PC-3 (cell line): ENCODE results near the gene HSFX2. TPM values are rescaled to one million over a fixed set of nuclear protein-coding genes. Genes with fewer than 3 reads are reported as not detected.
"Not testable (repeated sequence)": the region's sequence is repeated elsewhere in the genome, so short reads cannot be mapped to it uniquely, and the experiment has no call there.

ENCODE experiments used
- ATAC-seq: fragments of 200-7000 bp; cut with Tn5 transposase; 2 replicates; pipeline ENCODE4 v1.9.1; 2020; ENCODE audit warnings: mild to moderate bottlenecking, moderate library complexity
- Bru-seq: library from RNA; stranded (reverse); fragments of 400-500 nt; gene quantifications from one replicate; lab custom pipeline; 2021; lab: Mats Ljungman, UMichigan
- BruChase-seq, 2 experiments: library from RNA; stranded (reverse); fragments of 400-500 nt; gene quantifications; one replicate each; lab custom pipeline; 2021; lab: Mats Ljungman, UMichigan
- BruUV-seq: library from RNA; stranded (reverse); fragments of 400-500 nt; replicated peaks from 2 replicates; lab custom pipeline; 2021; lab: Mats Ljungman, UMichigan
- CTCF ChIA-PET: fragments of 300-600 bp; sonication (Branson Sonifier 250); formaldehyde crosslinking; loops from one replicate; lab custom pipeline; 2022; ENCODE audit warnings: antibody characterized with exemption; lab: Charles Lee
- POLR2A ChIA-PET: fragments of 300-600 bp; sonication (Branson Sonifier 250); formaldehyde crosslinking; loops from one replicate; lab custom pipeline; 2022; ENCODE audit warnings: antibody characterized with exemption; ENCODE audit not compliant: unreplicated experiment; lab: Charles Lee
- DNase-seq: peaks from one replicate; pipeline ENCODE4 v3.0.0-alpha.2; 2015
- H2AFZ ChIP-seq: fragments of 300-600 bp; sonication (generic); 2 replicates; pipeline ENCODE4 v1.6.0; 2016; ENCODE audit warnings: antibody characterized with exemption, low read length
- H3F3A ChIP-seq: fragments of 300-600 bp; sonication (generic); one replicate; pipeline ENCODE4 v1.6.0; 2017; ENCODE audit warnings: antibody characterized with exemption, low read length, control low read depth, mild to moderate bottlenecking; ENCODE audit not compliant: unreplicated experiment
- H3K27ac ChIP-seq: fragments of 300-600 bp; sonication (generic); 2 replicates; pipeline ENCODE4 v1.5.1; 2016; ENCODE audit warnings: mild to moderate bottlenecking, low read length
- H3K27me3 ChIP-seq: fragments of 300-600 bp; sonication (generic); 2 replicates; pipeline ENCODE4 v1.6.1; 2016; ENCODE audit warnings: low read length, mixed read lengths
- H3K36me3 ChIP-seq: fragments of 300-600 bp; sonication (generic); 2 replicates; pipeline ENCODE4 v1.6.1; 2016; ENCODE audit warnings: low read depth, mixed run types, low read length, mixed read lengths
- H3K4me1 ChIP-seq: fragments of 300-600 bp; sonication (generic); 2 replicates; pipeline ENCODE4 v1.5.1; 2016; ENCODE audit warnings: low read length; ENCODE audit not compliant: insufficient read depth
- H3K4me2 ChIP-seq: fragments of 300-600 bp; sonication (generic); 2 replicates; pipeline ENCODE4 v1.6.0; 2016; ENCODE audit warnings: low read length
- H3K4me3 ChIP-seq: fragments of 300-600 bp; sonication (generic); 2 replicates; pipeline ENCODE4 v1.5.1; 2016; ENCODE audit warnings: mild to moderate bottlenecking, low read length, mixed read lengths
- H3K79me2 ChIP-seq: fragments of 300-600 bp; sonication (generic); 2 replicates; pipeline ENCODE4 v1.6.1; 2017; ENCODE audit warnings: low read length, mixed read lengths
- H3K9ac ChIP-seq: fragments of 300-600 bp; sonication (generic); 2 replicates; pipeline ENCODE4 v1.6.0; 2016; ENCODE audit warnings: mild to moderate bottlenecking, low read length
- H3K9me2 ChIP-seq: fragments of 300-600 bp; sonication (generic); replicated peaks from 2 replicates; pipeline ENCODE4 v1.6.1; 2016; ENCODE audit warnings: mixed run types, low read length, mixed read lengths
- H3K9me3 ChIP-seq: fragments of 300-600 bp; sonication (generic); 2 replicates; pipeline ENCODE4 v1.6.1; 2016; ENCODE audit warnings: low read length, mixed read lengths
- H4K20me1 ChIP-seq: fragments of 300-600 bp; sonication (generic); 2 replicates; pipeline ENCODE4 v1.6.1; 2016; ENCODE audit warnings: low read length, mixed read lengths
- EZH2 ChIP-seq: fragments of 300-600 bp; sonication (generic); IDR thresholded peaks from one replicate; pipeline ENCODE4 v1.6.1; 2017; ENCODE audit warnings: antibody characterized with exemption, mild to moderate bottlenecking, low read length; ENCODE audit not compliant: unreplicated experiment
- EZH2phosphoT487 ChIP-seq: fragments of 300-600 bp; sonication (generic); IDR thresholded peaks from 2 replicates; pipeline ENCODE4 v1.6.1; 2018; ENCODE audit warnings: mild to moderate bottlenecking, antibody characterized with exemption, low read length, borderline replicate concordance
- intact Hi-C: fragments of 100-400 bp; cut with micrococcal nuclease; formaldehyde crosslinking; loops from 2 replicates; pipeline ENCODE4 v1.9.0; 2023
- long read RNA-seq: library from polyadenylated mRNA; unstranded; transcript quantifications from one replicate; pipeline ENCODE4 v2.0.0, GENCODE V29; 2021; ENCODE audit not compliant: unreplicated experiment
- total RNA-seq: library from RNA; depleted of rRNA; stranded (reverse); fragments of >200 nt; gene quantifications from 2 replicates; pipeline ENCODE4 v1.2.3, GENCODE V29; 2014; rRNA removed
- TF ChIP-seq, protein P1 (sequence below): fragments of 300-600 bp; sonication (generic); conservative IDR thresholded peaks from 2 replicates; pipeline ENCODE4 v1.5.1; 2017; ENCODE audit warnings: antibody characterized with exemption, low read depth, mild to moderate bottlenecking, low read length

Gene HSFX2, protein sequence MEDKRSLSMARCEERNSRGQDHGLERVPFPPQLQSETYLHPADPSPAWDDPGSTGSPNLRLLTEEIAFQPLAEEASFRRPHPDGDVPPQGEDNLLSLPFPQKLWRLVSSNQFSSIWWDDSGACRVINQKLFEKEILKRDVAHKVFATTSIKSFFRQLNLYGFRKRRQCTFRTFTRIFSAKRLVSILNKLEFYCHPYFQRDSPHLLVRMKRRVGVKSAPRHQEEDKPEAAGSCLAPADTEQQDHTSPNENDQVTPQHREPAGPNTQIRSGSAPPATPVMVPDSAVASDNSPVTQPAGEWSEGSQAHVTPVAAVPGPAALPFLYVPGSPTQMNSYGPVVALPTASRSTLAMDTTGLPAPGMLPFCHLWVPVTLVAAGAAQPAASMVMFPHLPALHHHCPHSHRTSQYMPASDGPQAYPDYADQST
- total RNA-seq, result not detected in 2 replicates
- not detected for Bru-seq, nascent RNA
- BruChase-seq, experiment 1, labeled RNA remaining after a 6-hour chase, result not detected
- BruChase-seq, experiment 2, labeled RNA remaining after a 2-hour chase, result not detected
- long read RNA-seq, result 0 reads

- not testable (repeated sequence) for BruUV-seq
Observed at GRCh38 chrX:149595214-149595613, at the start of gene HSFX2. TSS of gene HSFX2 (minus strand) at chrX:149595314. CDS start at chrX:149594700, 614 bp downstream.

GRCh38 chrX:149643496-149643895, 48.4 kb upstream of the HSFX2 start:
- Histone ChIP-seq H3K9ac (no peak overlapping the region), H3K27me3 (no peaks in the 10 kb centered on the region; the same call in 1 of the 2 replicates), H3K27ac (no peak overlapping the region), H3K9me2 (no peaks in the 10 kb centered on the region), H3F3A (no peaks in the 10 kb centered on the region), H4K20me1 (no peaks in the 10 kb centered on the region), H3K4me1 (no peaks in the 10 kb centered on the region), H3K4me2 (no peak overlapping the region), H2AFZ (no peak overlapping the region), H3K79me2 (no peaks in the 10 kb centered on the region), H3K36me3 (no peaks in the 10 kb centered on the region), H3K9me3 (no peaks in the 10 kb centered on the region), H3K4me3 (no peak overlapping the region)
- no TSS peak for BruUV-seq
- TF ChIP-seq, protein P1, sequence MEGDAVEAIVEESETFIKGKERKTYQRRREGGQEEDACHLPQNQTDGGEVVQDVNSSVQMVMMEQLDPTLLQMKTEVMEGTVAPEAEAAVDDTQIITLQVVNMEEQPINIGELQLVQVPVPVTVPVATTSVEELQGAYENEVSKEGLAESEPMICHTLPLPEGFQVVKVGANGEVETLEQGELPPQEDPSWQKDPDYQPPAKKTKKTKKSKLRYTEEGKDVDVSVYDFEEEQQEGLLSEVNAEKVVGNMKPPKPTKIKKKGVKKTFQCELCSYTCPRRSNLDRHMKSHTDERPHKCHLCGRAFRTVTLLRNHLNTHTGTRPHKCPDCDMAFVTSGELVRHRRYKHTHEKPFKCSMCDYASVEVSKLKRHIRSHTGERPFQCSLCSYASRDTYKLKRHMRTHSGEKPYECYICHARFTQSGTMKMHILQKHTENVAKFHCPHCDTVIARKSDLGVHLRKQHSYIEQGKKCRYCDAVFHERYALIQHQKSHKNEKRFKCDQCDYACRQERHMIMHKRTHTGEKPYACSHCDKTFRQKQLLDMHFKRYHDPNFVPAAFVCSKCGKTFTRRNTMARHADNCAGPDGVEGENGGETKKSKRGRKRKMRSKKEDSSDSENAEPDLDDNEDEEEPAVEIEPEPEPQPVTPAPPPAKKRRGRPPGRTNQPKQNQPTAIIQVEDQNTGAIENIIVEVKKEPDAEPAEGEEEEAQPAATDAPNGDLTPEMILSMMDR, result no peak
- TF ChIP-seq EZH2, result no peak
- TF ChIP-seq EZH2phosphoT487, result no peak
- intact Hi-C loops, result no loop called here
- ChIA-PET CTCF (no interaction called here), POLR2A (no interaction called here)
- DNase-seq, result no peak
- no peak for ATAC-seq

More at GRCh38 chrX:149595214-149595613, at the start of gene HSFX2:
- H3K9ac ChIP-seq, H3K79me2 ChIP-seq, H3K4me2 ChIP-seq, H4K20me1 ChIP-seq, H3K4me1 ChIP-seq, POLR2A ChIA-PET, H3F3A ChIP-seq, H3K36me3 ChIP-seq, DNase-seq, H2AFZ ChIP-seq, H3K27ac ChIP-seq, H3K27me3 ChIP-seq, H3K9me3 ChIP-seq, CTCF ChIA-PET, intact Hi-C loops, H3K4me3 ChIP-seq, H3K9me2 ChIP-seq, ATAC-seq: not testable (repeated sequence)

GRCh38 chrX:149641835-149642234, 46.7 kb upstream of the HSFX2 start:
- peaks cover under 1% of the 10 kb centered on the region; the same call in 1 of the 2 replicates for H3K27me3 ChIP-seq
- intact Hi-C loops, result no loop called here

More at GRCh38 chrX:149641835-149642234, 46.7 kb upstream of the HSFX2 start:
- Histone ChIP-seq H3K4me3 (no peak overlapping the region), H3K4me1 (no peaks in the 10 kb centered on the region), H3K9ac (no peak overlapping the region), H3K79me2 (no peaks in the 10 kb centered on the region), H3K9me2 (no peaks in the 10 kb centered on the region), H4K20me1 (no peaks in the 10 kb centered on the region), H3K9me3 (no peaks in the 10 kb centered on the region), H3F3A (no peaks in the 10 kb centered on the region), H3K36me3 (no peaks in the 10 kb centered on the region), H3K27ac (no peak overlapping the region), H3K4me2 (no peak overlapping the region), H2AFZ (no peak overlapping the region)
- ChIA-PET CTCF (no interaction called here), POLR2A (no interaction called here)
- TF ChIP-seq, protein P1, result no peak
- TF ChIP-seq EZH2phosphoT487 (no peak), EZH2 (no peak)
- DNase-seq (no peak), ATAC-seq (no peak)
- BruUV-seq, result no TSS peak
